BE2C (cell line): ENCODE results near the gene BRSK2.
A peak's percentile ranks its signal among the peaks of the same experiment; 100 is the strongest.

Experiments
- DNase-seq: peaks from one replicate; pipeline ENCODE4 v3.0.0-alpha.2; 2020
- H3K27me3 ChIP-seq: fragments of 250-450 bp; sonication (Bioruptor Pico); 2 replicates; pipeline ENCODE4 v1.5.1; 2020; ENCODE audit warnings: mild to moderate bottlenecking
- H3K36me3 ChIP-seq: fragments of 250-450 bp; sonication (Bioruptor Pico); 2 replicates; pipeline ENCODE4 v1.5.1; 2020; ENCODE audit warnings: mild to moderate bottlenecking
- H3K4me1 ChIP-seq: fragments of 250-450 bp; sonication (Bioruptor Pico); 2 replicates; pipeline ENCODE4 v1.5.1; 2020
- H3K4me3 ChIP-seq: 2 replicates; pipeline ENCODE4 v1.5.1; 2011; ENCODE audit warnings: low read depth, low read length
- H3K9me3 ChIP-seq: fragments of 250-450 bp; sonication (Bioruptor Pico); 2 replicates; pipeline ENCODE4 v1.5.1; 2020
- TF ChIP-seq, protein P1 (sequence below): IDR thresholded peaks from 2 replicates; pipeline ENCODE4 v1.5.1; 2012; ENCODE audit warnings: mild to moderate bottlenecking, low read depth, low read length

BRSK2 gene

DNA sequence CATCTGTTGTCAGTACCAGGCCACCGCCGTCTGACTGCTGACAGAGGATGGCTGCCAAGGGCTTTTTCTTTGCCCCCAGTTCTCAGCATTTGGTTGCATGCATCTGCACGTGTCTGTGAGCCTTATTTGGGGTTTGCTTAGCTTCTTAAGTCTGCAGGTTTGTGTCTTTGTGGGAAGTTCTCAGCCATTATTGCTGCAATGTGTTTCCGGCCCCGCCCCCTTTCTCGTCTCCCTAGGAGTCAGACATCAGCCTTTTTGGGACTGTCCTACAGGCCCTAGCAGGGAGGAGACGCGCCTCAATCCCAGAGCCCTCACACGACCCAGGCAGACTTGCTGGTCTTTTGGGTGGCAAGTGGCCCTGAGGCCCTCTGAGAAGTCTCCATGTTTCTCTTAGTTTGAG is 88.8 kb downstream of the BRSK2 start:
- TF ChIP-seq, protein P1, sequence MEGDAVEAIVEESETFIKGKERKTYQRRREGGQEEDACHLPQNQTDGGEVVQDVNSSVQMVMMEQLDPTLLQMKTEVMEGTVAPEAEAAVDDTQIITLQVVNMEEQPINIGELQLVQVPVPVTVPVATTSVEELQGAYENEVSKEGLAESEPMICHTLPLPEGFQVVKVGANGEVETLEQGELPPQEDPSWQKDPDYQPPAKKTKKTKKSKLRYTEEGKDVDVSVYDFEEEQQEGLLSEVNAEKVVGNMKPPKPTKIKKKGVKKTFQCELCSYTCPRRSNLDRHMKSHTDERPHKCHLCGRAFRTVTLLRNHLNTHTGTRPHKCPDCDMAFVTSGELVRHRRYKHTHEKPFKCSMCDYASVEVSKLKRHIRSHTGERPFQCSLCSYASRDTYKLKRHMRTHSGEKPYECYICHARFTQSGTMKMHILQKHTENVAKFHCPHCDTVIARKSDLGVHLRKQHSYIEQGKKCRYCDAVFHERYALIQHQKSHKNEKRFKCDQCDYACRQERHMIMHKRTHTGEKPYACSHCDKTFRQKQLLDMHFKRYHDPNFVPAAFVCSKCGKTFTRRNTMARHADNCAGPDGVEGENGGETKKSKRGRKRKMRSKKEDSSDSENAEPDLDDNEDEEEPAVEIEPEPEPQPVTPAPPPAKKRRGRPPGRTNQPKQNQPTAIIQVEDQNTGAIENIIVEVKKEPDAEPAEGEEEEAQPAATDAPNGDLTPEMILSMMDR: no peak
- H3K4me1 ChIP-seq: no peaks in the 10 kb centered on the region
- H3K4me3 ChIP-seq: no peak overlapping the region
- DNase-seq: peak; percentile 0
- no peaks in the 10 kb centered on the region for H3K9me3 ChIP-seq
- no peaks in the 10 kb centered on the region for H3K27me3 ChIP-seq
- H3K36me3 ChIP-seq: no peaks in the 10 kb centered on the region

DNA sequence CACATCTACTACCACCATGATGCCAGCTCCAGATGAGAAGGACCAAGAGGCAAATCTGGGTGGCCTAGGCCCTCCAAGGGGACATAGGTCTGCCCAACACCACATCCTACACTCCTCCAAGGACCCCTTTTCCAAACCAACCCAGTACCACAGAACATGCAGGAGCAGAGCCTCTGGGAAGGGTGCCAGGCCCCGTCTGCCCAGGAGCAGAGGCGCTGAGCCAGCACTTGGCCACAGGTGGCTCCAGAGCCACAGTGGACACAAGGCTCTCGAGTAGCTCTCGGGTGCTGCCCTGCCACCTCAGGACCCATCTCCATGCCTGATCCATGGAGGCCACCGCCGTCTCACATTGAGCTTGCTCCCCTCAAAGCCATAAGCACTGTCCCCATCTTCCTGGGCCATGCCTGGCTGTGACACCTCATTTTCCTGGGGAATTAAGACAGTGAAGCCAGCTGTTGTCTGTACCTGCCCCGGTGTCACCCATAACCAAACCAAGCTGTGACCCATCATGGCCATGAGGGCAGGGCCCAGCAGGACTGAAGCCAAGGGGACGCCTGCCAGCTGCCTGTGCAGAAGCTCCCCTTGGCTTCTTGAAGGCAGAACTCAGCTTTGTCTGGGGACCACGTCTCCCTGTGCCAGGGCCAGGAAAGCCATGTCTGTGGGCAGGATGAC is 89.4 kb downstream of the BRSK2 start:
- Histone ChIP-seq H3K4me3 (no peak overlapping the region), H3K9me3 (no peaks in the 10 kb centered on the region), H3K4me1 (no peaks in the 10 kb centered on the region), H3K36me3 (no peaks in the 10 kb centered on the region), H3K27me3 (no peaks in the 10 kb centered on the region)
- DNase-seq: peak; percentile 1
- TF ChIP-seq, protein P1: no peak

DNA sequence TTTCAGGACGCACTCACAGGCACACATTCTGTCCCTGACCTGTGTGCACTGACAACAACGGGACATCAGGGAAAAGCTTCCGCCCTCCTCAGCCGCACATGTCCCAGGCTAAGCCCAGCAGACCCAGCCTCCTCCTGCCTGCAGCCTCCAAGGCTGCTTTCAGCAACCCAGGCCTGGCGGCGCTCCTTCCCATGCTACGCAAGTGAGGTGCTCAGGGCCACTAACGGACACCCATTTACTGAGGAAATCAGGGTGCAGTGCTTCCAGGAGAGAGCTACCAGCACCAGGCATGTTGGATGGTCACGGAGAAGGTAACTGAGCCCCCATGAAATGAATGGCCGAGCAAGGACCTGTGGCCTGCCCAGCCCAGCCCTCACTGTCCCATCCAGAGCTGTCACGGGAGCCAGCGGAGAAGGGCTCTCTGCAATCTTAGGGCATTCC is 90.0 kb downstream of the BRSK2 start:
- no peaks in the 10 kb centered on the region for H3K4me1 ChIP-seq
- TF ChIP-seq, protein P1: no peak
- no peaks in the 10 kb centered on the region for H3K27me3 ChIP-seq
- H3K4me3 ChIP-seq: no peak overlapping the region
- H3K9me3 ChIP-seq: no peaks in the 10 kb centered on the region
- H3K36me3 ChIP-seq: no peaks in the 10 kb centered on the region
- DNase-seq: peak; percentile 1

DNA sequence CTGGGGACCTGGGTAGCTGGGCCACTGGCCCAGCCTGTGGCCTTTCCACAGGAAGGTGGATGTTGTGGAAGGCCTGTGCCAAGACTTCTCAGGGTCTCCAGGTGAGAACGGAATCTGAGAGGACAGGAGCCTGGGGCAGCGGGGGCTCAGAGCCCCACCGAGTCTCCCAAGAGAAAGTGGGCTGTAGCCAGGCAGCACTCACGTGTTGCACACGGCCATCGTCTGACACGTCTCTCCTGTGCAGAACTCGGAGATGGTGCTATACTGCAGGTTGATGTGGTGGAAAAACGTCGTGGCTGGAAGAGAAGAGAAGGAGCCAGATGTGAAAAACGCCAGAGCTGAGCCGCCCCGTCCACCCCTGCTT is 90.4 kb downstream of the BRSK2 start:
- no peak overlapping the region for H3K4me3 ChIP-seq
- TF ChIP-seq, protein P1: no peak
- no peaks in the 10 kb centered on the region for H3K4me1 ChIP-seq
- no peaks in the 10 kb centered on the region for H3K27me3 ChIP-seq
- no peaks in the 10 kb centered on the region for H3K36me3 ChIP-seq
- peak; percentile 0 for DNase-seq
- H3K9me3 ChIP-seq: no peaks in the 10 kb centered on the region

DNA sequence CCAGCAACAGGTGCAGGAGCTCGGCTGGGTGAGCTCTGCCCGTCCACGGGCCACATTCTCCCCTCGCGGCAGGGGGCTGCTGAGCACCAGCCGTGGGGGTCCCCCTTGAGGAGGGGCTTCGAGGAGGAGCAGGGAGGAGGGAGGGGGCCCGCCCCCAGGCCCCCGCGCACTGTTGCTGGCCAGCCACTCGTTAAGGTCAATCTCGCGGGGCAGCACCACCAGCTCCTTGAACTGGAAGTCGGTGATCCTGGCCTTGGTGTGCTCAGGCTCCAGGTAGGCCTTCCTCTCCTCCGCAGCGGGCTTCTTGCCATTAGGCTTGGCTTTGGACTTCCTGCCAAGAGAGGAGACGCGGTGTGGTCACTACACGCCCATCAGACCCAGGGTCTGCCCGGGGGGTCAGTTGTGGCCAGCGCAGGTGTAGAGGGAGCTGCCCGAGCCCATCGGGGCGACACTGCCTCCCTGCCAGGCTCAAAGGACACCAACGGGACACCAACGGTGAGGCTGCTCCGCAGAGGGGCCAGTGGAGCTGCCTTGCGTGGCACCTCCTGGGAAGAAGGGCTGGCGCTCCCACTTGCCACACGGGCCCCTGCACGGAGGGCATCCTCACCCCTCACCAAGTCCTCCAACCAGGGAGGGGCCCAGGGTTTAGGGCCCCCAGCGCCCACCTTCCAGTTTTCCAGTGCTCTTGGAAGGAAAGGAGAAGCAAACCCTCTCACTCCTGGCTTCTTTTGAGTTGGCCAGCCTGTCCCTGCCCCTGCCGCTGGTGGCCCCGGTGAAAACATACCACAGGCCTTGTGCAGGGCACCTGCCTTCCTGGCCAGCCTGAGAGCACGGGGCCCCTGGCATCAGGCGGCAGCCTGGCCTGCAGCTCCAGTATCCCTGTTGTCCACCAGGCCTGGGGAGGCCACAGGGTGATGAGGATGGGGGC is 91.1 kb downstream of the BRSK2 start:
- H3K4me3 ChIP-seq: no peak overlapping the region
- TF ChIP-seq, protein P1: no peak
- DNase-seq: peak; percentile 2
- no peaks in the 10 kb centered on the region for H3K9me3 ChIP-seq
- H3K4me1 ChIP-seq: no peaks in the 10 kb centered on the region
- no peaks in the 10 kb centered on the region for H3K36me3 ChIP-seq
- no peaks in the 10 kb centered on the region for H3K27me3 ChIP-seq

DNA sequence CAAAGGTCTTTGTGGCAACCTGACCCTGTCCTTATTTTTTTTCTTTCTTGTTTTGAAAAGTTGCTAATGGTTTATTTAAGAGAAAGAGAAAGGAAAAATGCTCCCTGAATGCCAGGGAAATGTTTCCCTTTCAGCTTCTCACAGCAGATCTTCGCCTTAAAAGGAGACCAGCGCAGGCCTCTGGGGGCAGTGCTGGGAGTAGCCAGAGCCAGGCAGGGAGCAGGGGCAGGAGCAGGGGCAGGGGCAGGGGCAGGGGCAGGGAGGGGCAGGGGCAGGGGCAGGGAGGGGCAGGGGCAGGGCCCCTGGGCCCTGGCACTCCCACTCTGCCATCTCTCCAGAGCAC is 91.7 kb downstream of the BRSK2 start:
- peak; percentile 1 for DNase-seq
- H3K9me3 ChIP-seq: no peaks in the 10 kb centered on the region
- no peaks in the 10 kb centered on the region for H3K4me1 ChIP-seq
- TF ChIP-seq, protein P1: no peak
- H3K36me3 ChIP-seq: no peaks in the 10 kb centered on the region
- H3K4me3 ChIP-seq: no peak overlapping the region
- no peaks in the 10 kb centered on the region for H3K27me3 ChIP-seq
